A549 (cell line): Measurements from ENCODE around the gene CACTIN. TPM values are rescaled to one million over a fixed set of nuclear protein-coding genes. Genes with fewer than 3 reads are reported as not detected.

Experiments
- ATAC-seq, 2 experiments: fragments of 200-7000 bp in 1 of 2; fragments of >200 bp in 1 of 2; cut with Nextera tagmentation in 1 of 2; cut with Tn5 transposase in 1 of 2; 3 replicates each; pipeline versions ENCODE4 v1.8.0 to v1.9.1; 2018 to 2020; ENCODE audit warnings: mild to moderate bottlenecking in 1 of 2, moderate library complexity in 1 of 2
- CTCF ChIA-PET: fragments of 300-600 bp; sonication (Branson Sonifier 250); formaldehyde crosslinking; extraction: SDS; loops from one replicate; lab custom pipeline; 2021; ENCODE audit warnings: antibody characterized with exemption, inconsistent platforms; lab: Yijun Ruan, JAX
- POLR2A ChIA-PET: fragments of 350-600 bp; formaldehyde crosslinking; extraction: SDS; loops from one replicate; lab custom pipeline; 2021; ENCODE audit warnings: antibody characterized with exemption, inconsistent platforms; lab: Yijun Ruan, JAX
- DNase-seq, 2 experiments: peaks; one replicate each; pipeline versions ENCODE4 v3.0.0 to v3.0.0-alpha.2; 2011 to 2016; ENCODE audit warnings: low read depth in 1 of 2, low spot score in 1 of 2
- FAIRE-seq: peaks from 2 replicates; lab custom pipeline; 2011; peaks lifted over from hg19 to GRCh38; lab: Jason Lieb, UNC
- H3K27ac ChIP-seq, 2 experiments: fragments of >200 bp; sonication (Bioruptor Twin); formaldehyde crosslinking; 3 replicates each; pipeline ENCODE4 v1.5.1; 2016 to 2017
- H3K4me1 ChIP-seq: fragments of >200 bp; sonication (Bioruptor Twin); formaldehyde crosslinking; 3 replicates; pipeline ENCODE4 v1.6.1; 2016
- H3K4me2 ChIP-seq: fragments of >200 bp; sonication (Bioruptor Twin); formaldehyde crosslinking; 3 replicates; pipeline ENCODE4 v1.6.1; 2016
- H3K4me3 ChIP-seq: fragments of >200 bp; sonication (Bioruptor Twin); formaldehyde crosslinking; 3 replicates; pipeline ENCODE4 v1.5.1; 2016
- H3K9me3 ChIP-seq: fragments of >200 bp; sonication (Bioruptor Twin); formaldehyde crosslinking; 3 replicates; pipeline ENCODE4 v1.6.1; 2016
- CBX2 ChIP-seq: fragments of 200-600 bp; sonication (generic); IDR thresholded peaks from 2 replicates; pipeline ENCODE4 v1.6.1; 2016; ENCODE audit warnings: low read depth, mild to moderate bottlenecking, borderline replicate concordance
- CHD4 ChIP-seq: fragments of 200-600 bp; sonication (generic); IDR thresholded peaks from 2 replicates; pipeline ENCODE4 v1.6.1; 2016; ENCODE audit warnings: antibody characterized with exemption, mild to moderate bottlenecking, borderline replicate concordance
- CTCF ChIP-seq: fragments of >200 bp; sonication (Bioruptor Twin); formaldehyde crosslinking; IDR thresholded peaks from 3 replicates; pipeline ENCODE4 v1.5.1; 2016
- EHF ChIP-seq: fragments of 250-450 bp; sonication (Bioruptor Pico); IDR thresholded peaks from 2 replicates; pipeline ENCODE4 v1.5.0; 2020; ENCODE audit warnings: mild to moderate bottlenecking
- ELK1 ChIP-seq: fragments of 150-350 bp; IDR thresholded peaks from 2 replicates; pipeline ENCODE4 v1.6.1; 2014; ENCODE audit warnings: low read depth, mild to moderate bottlenecking, low read length
- ESRRA ChIP-seq: fragments of 150-350 bp; IDR thresholded peaks from 2 replicates; pipeline ENCODE4 v1.6.1; 2014; ENCODE audit warnings: mild to moderate bottlenecking, low read length, borderline replicate concordance
- FOSB ChIP-seq: fragments of 250-450 bp; sonication (Bioruptor Pico); IDR thresholded peaks from 2 replicates; pipeline ENCODE4 v1.5.0; 2020; ENCODE audit warnings: mild to moderate bottlenecking, moderate library complexity
- GATA3 ChIP-seq: IDR thresholded peaks from 2 replicates; pipeline ENCODE4 v1.6.1; 2012; ENCODE audit warnings: borderline replicate concordance
- HES2 ChIP-seq: fragments of >200 bp; sonication (Bioruptor Twin); formaldehyde crosslinking; IDR thresholded peaks from 2 replicates; pipeline ENCODE4 v1.6.1; 2016
- HOXA7 ChIP-seq: fragments of 250-450 bp; sonication (Bioruptor Pico); IDR thresholded peaks from 2 replicates; pipeline ENCODE4 v1.5.0; 2020; ENCODE audit warnings: mild to moderate bottlenecking, moderate library complexity
- HOXB5 ChIP-seq: fragments of 250-450 bp; sonication (Bioruptor Pico); IDR thresholded peaks from 2 replicates; pipeline ENCODE4 v1.5.0; 2020; ENCODE audit warnings: mild to moderate bottlenecking, moderate library complexity
- JUN ChIP-seq, 2 experiments: fragments of >200 bp; sonication (Bioruptor Twin); formaldehyde crosslinking; IDR thresholded peaks; 2 replicates in 1 of 2; 3 replicates in 1 of 2; pipeline ENCODE4 v1.6.1; 2016 to 2017
- JUNB ChIP-seq: fragments of >200 bp; sonication (Bioruptor Twin); formaldehyde crosslinking; IDR thresholded peaks from 2 replicates; pipeline ENCODE4 v1.6.1; 2016
- KDM5A ChIP-seq: fragments of 200-600 bp; sonication (generic); IDR thresholded peaks from 2 replicates; pipeline ENCODE4 v1.6.1; 2016; ENCODE audit warnings: antibody characterized with exemption, mild to moderate bottlenecking
- MAFK ChIP-seq: fragments of 450-650 bp; IDR thresholded peaks from 2 replicates; pipeline ENCODE4 v1.6.1; 2014; ENCODE audit not compliant: partially characterized antibody
- NFE2L2 ChIP-seq: fragments of 150-350 bp; conservative IDR thresholded peaks from 2 replicates; pipeline ENCODE4 v1.6.1; 2014; ENCODE audit warnings: low read length
- NPAS2 ChIP-seq: fragments of 250-450 bp; sonication (Bioruptor Pico); IDR thresholded peaks from 2 replicates; pipeline ENCODE4 v1.8.0; 2022; ENCODE audit warnings: mild to moderate bottlenecking, moderate library complexity, borderline replicate concordance
- POLR2AphosphoS2 ChIP-seq: conservative IDR thresholded peaks from 2 replicates; pipeline ENCODE4 v1.6.1; 2012; ENCODE audit warnings: low read length, improper control_type of control experiment, inconsistent platforms
- RAD21 ChIP-seq, 2 experiments: fragments of >200 bp in 1 of 2; sonication (Bioruptor Twin) in 1 of 2; formaldehyde crosslinking in 1 of 2; IDR thresholded peaks in 1 of 2; conservative IDR thresholded peaks in 1 of 2; 2 replicates in 1 of 2; 3 replicates in 1 of 2; pipeline ENCODE4 v1.6.1; 2012 to 2018; ENCODE audit warnings: inconsistent platforms in 1 of 2
- REST ChIP-seq: fragments of 200-600 bp; sonication (generic); IDR thresholded peaks from 2 replicates; pipeline ENCODE4 v1.6.1; 2016; ENCODE audit warnings: antibody characterized with exemption, mild to moderate bottlenecking, moderate library complexity
- RFX5 ChIP-seq: fragments of 450-650 bp; IDR thresholded peaks from 2 replicates; pipeline ENCODE4 v1.7.1; 2014; ENCODE audit warnings: antibody characterized with exemption, mild to moderate bottlenecking, moderate library complexity
- SMC3 ChIP-seq: fragments of >200 bp; sonication (Bioruptor Twin); formaldehyde crosslinking; IDR thresholded peaks from 3 replicates; pipeline ENCODE4 v1.6.1; 2018; ENCODE audit warnings: inconsistent platforms
- SREBF2 ChIP-seq: fragments of 450-650 bp; IDR thresholded peaks from 2 replicates; pipeline ENCODE4 v1.6.1; 2014; ENCODE audit warnings: mild to moderate bottlenecking, moderate library complexity
- USF2 ChIP-seq: fragments of 450-650 bp; IDR thresholded peaks from 2 replicates; pipeline ENCODE4 v1.6.1; 2014; ENCODE audit warnings: antibody characterized with exemption
- ZSCAN20 ChIP-seq: fragments of 250-450 bp; sonication (Bioruptor Pico); IDR thresholded peaks from 2 replicates; pipeline ENCODE4 v1.8.0; 2022; ENCODE audit warnings: mild to moderate bottlenecking, moderate library complexity
- WGBS: methylation state at CpG from one replicate; pipeline ENCODE4 v1.1.6; 2017; ENCODE audit errors: missing lambda C conversion rate; 5-methylcytosine and 5-hydroxymethylcytosine counted together
- polyA plus RNA-seq, 4 experiments: library from polyadenylated mRNA; depleted of rRNA in 3 of 4; stranded (reverse); fragments of >200 nt; fragmentation: RNase III in 1 of 4; extraction: RNeasy Plus Mini Kit Qiagen cat#74134 plus additional on column Dnase treatment in 1 of 4; gene quantifications; 2 replicates in 3 of 4; 3 replicates in 1 of 4; pipeline ENCODE4 v1.2.3, GENCODE V29; 2011 to 2017

CACTIN gene
- polyA plus RNA-seq, 2 of the 4 experiments (the other 2 are of a cell fraction), result 8.3 to 14.9 TPM

GRCh38 chr19:3618144-3618810 is 8.3 kb downstream of the CACTIN start:
- no peaks in the 10 kb centered on the region for H3K4me1 ChIP-seq
- no peak for FAIRE-seq
- TF ChIP-seq SMC3, result peak; percentile 74
- no peak for TF ChIP-seq KDM5A
- TF ChIP-seq SREBF2, result no peak
- TF ChIP-seq CTCF, result peak; percentile 67
- TF ChIP-seq JUN (IDR thresholded peaks at IDR 0.05), result no peak
- no peak for TF ChIP-seq CHD4
- TF ChIP-seq HOXB5, result no peak
- no peak for TF ChIP-seq USF2
- peak; percentile 74 for TF ChIP-seq MAFK
- no peak for TF ChIP-seq NPAS2 (CRISPR knock-in tag)
- TF ChIP-seq NFE2L2, result no peak
- no peak for TF ChIP-seq RFX5
- TF ChIP-seq HOXA7, result no peak
- TF ChIP-seq HES2, result no peak
- TF ChIP-seq POLR2AphosphoS2, result no peak
- no peak for TF ChIP-seq ELK1
- TF ChIP-seq GATA3, result no peak
- TF ChIP-seq RAD21 (conservative IDR thresholded peaks at IDR 0.05 in 1 of 2, IDR thresholded peaks at IDR 0.05 in 1 of 2), result peak; percentile 54 to 65
- TF ChIP-seq ZSCAN20 (CRISPR knock-in tag), result no peak
- TF ChIP-seq JUNB, result no peak
- TF ChIP-seq ESRRA, result no peak
- H3K4me2 ChIP-seq, result no peak overlapping the region
- H3K27ac ChIP-seq, result no peak overlapping the region
- no peak overlapping the region for H3K4me3 ChIP-seq
- WGBS, result 84% methylated on average over 7 of the region's 31 CpGs
- ChIA-PET CTCF (interaction anchor here (0.8 to 2.5 kb wide), 11 partner anchors 9 to 131 kb away, joined by 3 to 16 read pairs (median 4); no protein-coding TSS in a partner anchor), POLR2A (no interaction called here)
- no peaks in the 10 kb centered on the region for H3K9me3 ChIP-seq
- DNase-seq, result peak in 1 of 2 experiments; percentile 44
- ATAC-seq, result peak; percentile 50 to 83; a peak in 4 of 6 replicates

GRCh38 chr19:3617463-3617862 is 9.1 kb downstream of the CACTIN start:
- ATAC-seq (no peak; a peak in 1 of 6 replicates), DNase-seq (no peak), FAIRE-seq (no peak)
- POLR2A ChIA-PET, result no interaction called here
- 91% methylated on average over 14 of the region's 19 CpGs for WGBS
- no peak for TF ChIP-seq EHF
- no peak for TF ChIP-seq RFX5
- no peak for TF ChIP-seq CBX2
- no peak for TF ChIP-seq FOSB (CRISPR knock-in tag)
- TF ChIP-seq REST, result no peak
- TF ChIP-seq, all 56 proteins: peak for 0
- Histone ChIP-seq H3K27ac (no peak overlapping the region), H3K9me3 (no peaks in the 10 kb centered on the region), H3K4me3 (no peak overlapping the region), H3K4me2 (no peak overlapping the region), H3K4me1 (no peaks in the 10 kb centered on the region)
- CTCF ChIA-PET, result interaction anchor here (0.8 to 2.4 kb wide), 3 partner anchors 8 to 74 kb away, joined by 4 to 12 read pairs (median 7); no protein-coding TSS in a partner anchor
